Breast epithelium (tissue), 4 donors: ENCODE results near the gene WNT1. TPM values are rescaled to one million over a fixed set of nuclear protein-coding genes. Genes with fewer than 3 reads are reported as not detected.

Experiments
- DNase-seq, 2 donors: peaks; one replicate each; pipeline ENCODE4 v3.0.0-alpha.2; 2019; ENCODE audit warnings: low spot score in 2 of 2
- H3K27ac ChIP-seq, 2 donors: fragments of 200-600 bp; sonication (generic) in 1 of 2; one replicate each; pipeline ENCODE4 v1.5.1; 2016 to 2019; ENCODE audit warnings: mild to moderate bottlenecking in 1 of 2
- H3K27me3 ChIP-seq, 2 donors: fragments of 200-600 bp; sonication (generic) in 1 of 2; one replicate each; pipeline versions ENCODE4 v1.5.1 to v1.6.0; 2017 to 2019; ENCODE audit warnings: control low read depth in 1 of 2, mild to moderate bottlenecking in 1 of 2
- H3K36me3 ChIP-seq: fragments of 200-600 bp; one replicate; pipeline ENCODE4 v1.5.1; 2019
- H3K4me1 ChIP-seq, 2 donors: fragments of 200-600 bp; sonication (generic); one replicate each; pipeline ENCODE4 v1.5.1; 2016 to 2019; ENCODE audit warnings: control low read depth in 1 of 2
- H3K4me3 ChIP-seq, 3 donors: fragments of 200-600 bp; sonication (generic); 1 replicate in 2 of 3; 2 replicates in 1 of 3; pipeline ENCODE4 v1.5.1; 2016 to 2019; ENCODE audit warnings: mild to moderate bottlenecking in 3 of 3, moderate library complexity in 2 of 3
- H3K9me3 ChIP-seq, 2 donors: fragments of 200-600 bp; sonication (generic) in 1 of 2; one replicate each; pipeline ENCODE4 v1.5.1; 2016 to 2019; ENCODE audit warnings: control low read depth in 1 of 2
- CTCF ChIP-seq, 3 donors: fragments of 450-650 bp; IDR thresholded peaks; one replicate each; pipeline ENCODE4 v1.5.1; 2016 to 2017; ENCODE audit warnings: antibody characterized with exemption in 3 of 3, mild to moderate bottlenecking in 3 of 3, moderate library complexity in 3 of 3
- POLR2A ChIP-seq: fragments of 450-650 bp; IDR thresholded peaks from one replicate; pipeline ENCODE4 v1.6.1; 2016; ENCODE audit warnings: antibody characterized with exemption, mild to moderate bottlenecking, moderate library complexity
- POLR2AphosphoS5 ChIP-seq, 3 donors: sonication (generic); formaldehyde crosslinking; IDR thresholded peaks; one replicate each; pipeline ENCODE4 v1.6.1; 2017; ENCODE audit warnings: antibody characterized with exemption in 3 of 3
- intact Hi-C: fragments of 100-400 bp; cut with DNase I; formaldehyde crosslinking; loops from one replicate; pipeline ENCODE4 v1.15.1; 2023; ENCODE audit warnings: low total_unique reads
- total RNA-seq, 3 donors: library from RNA; depleted of rRNA; stranded (reverse); fragments of >200 nt; gene quantifications; one replicate each; pipeline ENCODE4 v1.1.0, GENCODE V29; 2016

Gene WNT1
- total RNA-seq, 3 donors from 2014 or later, result not detected

DNA sequence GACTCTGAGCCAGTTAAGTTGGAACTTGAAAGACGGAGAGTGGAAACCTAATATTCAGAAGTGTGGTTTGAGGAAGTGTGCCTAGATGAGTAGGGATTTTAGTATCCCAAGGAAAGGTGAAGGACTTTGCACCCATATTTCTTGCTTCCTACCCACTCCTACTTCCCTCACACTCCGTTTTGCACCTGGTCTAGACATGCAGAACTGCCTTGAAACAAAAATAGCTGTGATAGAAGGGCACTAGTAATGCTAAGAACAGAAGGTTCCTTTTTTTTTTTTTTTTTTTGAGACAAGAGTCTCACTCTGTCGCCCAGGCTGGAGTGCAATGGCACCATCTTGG is 20.1 kb upstream of the WNT1 start:
- H3K9me3 ChIP-seq, result no peaks in the 10 kb centered on the region
- no peaks in the 10 kb centered on the region for H3K36me3 ChIP-seq
- intact Hi-C loops, result no loop called here
- no peaks in the 10 kb centered on the region for H3K27me3 ChIP-seq
- no peak for TF ChIP-seq CTCF (IDR thresholded peaks at IDR 0.05)
- no peak for TF ChIP-seq POLR2A
- no peak for TF ChIP-seq POLR2AphosphoS5 (IDR thresholded peaks at IDR 0.05)
- peak overlapping the region; percentile 83 to 98 for H3K27ac ChIP-seq
- peak overlapping the region; percentile 77 to 99 (median 98) for H3K4me3 ChIP-seq
- peaks cover 0 to 13% of the 10 kb centered on the region in 2 donors for H3K4me1 ChIP-seq
- no peak for DNase-seq

DNA sequence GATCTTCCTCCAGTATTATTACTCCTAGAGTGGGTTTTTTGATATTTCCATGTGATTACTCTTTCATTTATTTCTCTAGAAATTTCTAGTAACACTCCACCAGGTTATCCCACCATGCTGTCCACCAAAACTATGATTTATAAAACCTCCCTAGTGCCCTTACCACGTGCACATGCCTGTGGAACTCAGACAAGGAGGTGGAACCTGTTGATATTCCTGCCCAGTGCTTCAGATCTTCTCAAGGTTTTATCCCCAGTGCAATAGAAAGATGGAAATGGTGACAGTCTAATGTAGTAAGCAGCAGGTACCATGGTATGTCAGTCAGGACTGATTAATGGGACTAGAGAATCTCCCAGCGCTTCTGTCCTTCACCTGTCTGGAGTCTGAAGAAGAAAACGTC is 17.3 kb upstream of the WNT1 start:
- no peak for DNase-seq
- TF ChIP-seq CTCF (IDR thresholded peaks at IDR 0.05), result no peak
- TF ChIP-seq POLR2AphosphoS5 (IDR thresholded peaks at IDR 0.05), result no peak
- TF ChIP-seq POLR2A, result no peak
- Histone ChIP-seq H3K9me3 (no peaks in the 10 kb centered on the region), H3K27ac (no peak overlapping the region), H3K27me3 (no peaks in the 10 kb centered on the region), H3K4me3 (no peak overlapping the region), H3K36me3 (no peaks in the 10 kb centered on the region), H3K4me1 (peaks cover 0 to 3% of the 10 kb centered on the region in 2 donors)
- intact Hi-C loops, result no loop called here

- H3K27me3 ChIP-seq, result no peaks in the 10 kb centered on the region
- H3K27ac ChIP-seq, result no peak overlapping the region
- TF ChIP-seq POLR2A, result no peak
- no peak for TF ChIP-seq POLR2AphosphoS5 (IDR thresholded peaks at IDR 0.05)
- TF ChIP-seq CTCF (IDR thresholded peaks at IDR 0.05), result no peak
- intact Hi-C loops, result no loop called here
- no peak for DNase-seq
- no peak overlapping the region for H3K4me3 ChIP-seq
- no peaks in the 10 kb centered on the region for H3K4me1 ChIP-seq
- no peaks in the 10 kb centered on the region for H3K9me3 ChIP-seq
- no peaks in the 10 kb centered on the region for H3K36me3 ChIP-seq
Observed at GRCh38 chr12:48961331-48961730, 16.8 kb upstream of the WNT1 start.

- no peak overlapping the region for H3K27ac ChIP-seq
- no peaks in the 10 kb centered on the region for H3K9me3 ChIP-seq
- no peak for DNase-seq
- no peak overlapping the region for H3K4me3 ChIP-seq
- H3K27me3 ChIP-seq, result no peaks in the 10 kb centered on the region
- no peaks in the 10 kb centered on the region for H3K4me1 ChIP-seq
- intact Hi-C loops, result no loop called here
- no peaks in the 10 kb centered on the region for H3K36me3 ChIP-seq
- no peak for TF ChIP-seq POLR2AphosphoS5 (IDR thresholded peaks at IDR 0.05)
- no peak for TF ChIP-seq POLR2A
Observed at GRCh38 chr12:48961801-48962200, 16.3 kb upstream of the WNT1 start.

GRCh38 chr12:48965298-48965838 is 12.8 kb upstream of the WNT1 start:
- no peaks in the 10 kb centered on the region for H3K9me3 ChIP-seq
- no peak overlapping the region for H3K4me3 ChIP-seq
- H3K27me3 ChIP-seq, result peaks cover 8 to 11% of the 10 kb centered on the region in 2 donors
- intact Hi-C loops, result no loop called here
- TF ChIP-seq POLR2A (no peak), POLR2AphosphoS5 (IDR thresholded peaks at IDR 0.05) (no peak), CTCF (IDR thresholded peaks at IDR 0.05) (no peak)
- DNase-seq, result no peak
- no peak overlapping the region for H3K27ac ChIP-seq
- H3K36me3 ChIP-seq, result no peaks in the 10 kb centered on the region
- H3K4me1 ChIP-seq, result peaks cover 5 to 7% of the 10 kb centered on the region in 2 donors
